Measurements from ENCODE around the gene ZFC3H1. TPM values are rescaled to one million over a fixed set of nuclear protein-coding genes. Genes with fewer than 3 reads are reported as not detected.

The ZFC3H1 gene
- total and polyA plus RNA-seq, 9 of the 15 experiments (the other 6 are each of a cell fraction or from before 2014, with no cell fraction given), result 14.8 to 80.5 (median 22.1) TPM

DNA sequence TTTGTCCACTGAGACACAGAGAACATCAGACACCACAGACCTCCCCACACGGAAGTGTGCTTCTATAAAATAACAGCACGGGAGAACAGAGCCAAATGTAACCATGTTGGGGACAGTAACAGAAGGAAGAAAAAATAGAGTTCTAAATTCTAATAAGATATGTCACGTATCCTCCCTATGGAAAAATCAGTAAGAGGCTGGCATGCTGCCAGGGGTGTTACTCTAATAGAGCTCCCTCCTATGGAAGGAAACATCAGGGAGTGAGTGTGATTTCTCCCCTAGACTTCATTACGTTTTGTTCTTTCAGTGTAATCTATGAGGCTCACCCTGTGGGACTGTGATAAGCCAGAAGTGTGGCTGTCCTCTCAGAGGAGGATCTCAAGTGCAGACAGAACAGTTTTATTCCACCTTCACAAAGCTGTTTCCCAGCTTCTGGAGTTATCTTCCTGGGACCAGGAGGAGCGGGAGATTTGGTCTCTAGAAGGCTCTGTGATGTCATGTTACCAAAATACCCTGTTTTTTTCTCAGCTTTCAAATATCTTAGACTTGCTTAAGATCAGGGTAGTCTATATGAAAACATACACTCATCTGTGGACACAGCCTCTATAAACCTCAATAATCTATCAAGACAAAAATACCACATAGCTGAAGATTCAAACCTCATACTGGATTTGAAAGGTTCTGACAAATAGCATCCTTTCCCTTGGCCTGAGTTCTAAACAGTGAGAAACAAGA, 69.3 kb downstream of the ZFC3H1 start (continued):
- TF ChIP-seq HDAC3 (IDR thresholded peaks at IDR 0.05; ENCODE audit: borderline replicate concordance, partially characterized antibody) (no peak), ZFPM2 (CRISPR knock-in tag; IDR thresholded peaks at IDR 0.05) (no peak), NFIC (IDR thresholded peaks at IDR 0.05) (peak; percentile 100), PHTF2 (CRISPR knock-in tag; IDR thresholded peaks at IDR 0.05) (no peak), CSDE1 (IDR thresholded peaks at IDR 0.05) (no peak), SRF (CRISPR knock-in tag; IDR thresholded peaks at IDR 0.05) (no peak), NUFIP1 (IDR thresholded peaks at IDR 0.05; ENCODE audit: partially characterized antibody) (no peak), PTTG1 (tag; IDR thresholded peaks at IDR 0.05; ENCODE audit: low read depth) (no peak), NCOA1 (IDR thresholded peaks at IDR 0.05; ENCODE audit: low read depth) (peak; percentile 87), KLF6 (CRISPR knock-in tag; IDR thresholded peaks at IDR 0.05; ENCODE audit: borderline replicate concordance) (no peak), SMARCA4 (IDR thresholded peaks at IDR 0.05) (peak; percentile 63; the same call in 1 of the 2 replicates), ZNF232 (CRISPR knock-in tag; IDR thresholded peaks at IDR 0.05) (no peak), DDX20 (tag; IDR thresholded peaks at IDR 0.05; ENCODE audit: low read depth) (no peak)
- TF ChIP-seq, protein P1, sequence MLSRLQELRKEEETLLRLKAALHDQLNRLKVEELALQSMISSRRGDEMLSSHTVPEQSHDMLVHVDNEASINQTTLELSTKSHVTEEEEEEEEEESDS (CRISPR knock-in tag; IDR thresholded peaks at IDR 0.05), result no peak
- TF ChIP-seq, protein P2, sequence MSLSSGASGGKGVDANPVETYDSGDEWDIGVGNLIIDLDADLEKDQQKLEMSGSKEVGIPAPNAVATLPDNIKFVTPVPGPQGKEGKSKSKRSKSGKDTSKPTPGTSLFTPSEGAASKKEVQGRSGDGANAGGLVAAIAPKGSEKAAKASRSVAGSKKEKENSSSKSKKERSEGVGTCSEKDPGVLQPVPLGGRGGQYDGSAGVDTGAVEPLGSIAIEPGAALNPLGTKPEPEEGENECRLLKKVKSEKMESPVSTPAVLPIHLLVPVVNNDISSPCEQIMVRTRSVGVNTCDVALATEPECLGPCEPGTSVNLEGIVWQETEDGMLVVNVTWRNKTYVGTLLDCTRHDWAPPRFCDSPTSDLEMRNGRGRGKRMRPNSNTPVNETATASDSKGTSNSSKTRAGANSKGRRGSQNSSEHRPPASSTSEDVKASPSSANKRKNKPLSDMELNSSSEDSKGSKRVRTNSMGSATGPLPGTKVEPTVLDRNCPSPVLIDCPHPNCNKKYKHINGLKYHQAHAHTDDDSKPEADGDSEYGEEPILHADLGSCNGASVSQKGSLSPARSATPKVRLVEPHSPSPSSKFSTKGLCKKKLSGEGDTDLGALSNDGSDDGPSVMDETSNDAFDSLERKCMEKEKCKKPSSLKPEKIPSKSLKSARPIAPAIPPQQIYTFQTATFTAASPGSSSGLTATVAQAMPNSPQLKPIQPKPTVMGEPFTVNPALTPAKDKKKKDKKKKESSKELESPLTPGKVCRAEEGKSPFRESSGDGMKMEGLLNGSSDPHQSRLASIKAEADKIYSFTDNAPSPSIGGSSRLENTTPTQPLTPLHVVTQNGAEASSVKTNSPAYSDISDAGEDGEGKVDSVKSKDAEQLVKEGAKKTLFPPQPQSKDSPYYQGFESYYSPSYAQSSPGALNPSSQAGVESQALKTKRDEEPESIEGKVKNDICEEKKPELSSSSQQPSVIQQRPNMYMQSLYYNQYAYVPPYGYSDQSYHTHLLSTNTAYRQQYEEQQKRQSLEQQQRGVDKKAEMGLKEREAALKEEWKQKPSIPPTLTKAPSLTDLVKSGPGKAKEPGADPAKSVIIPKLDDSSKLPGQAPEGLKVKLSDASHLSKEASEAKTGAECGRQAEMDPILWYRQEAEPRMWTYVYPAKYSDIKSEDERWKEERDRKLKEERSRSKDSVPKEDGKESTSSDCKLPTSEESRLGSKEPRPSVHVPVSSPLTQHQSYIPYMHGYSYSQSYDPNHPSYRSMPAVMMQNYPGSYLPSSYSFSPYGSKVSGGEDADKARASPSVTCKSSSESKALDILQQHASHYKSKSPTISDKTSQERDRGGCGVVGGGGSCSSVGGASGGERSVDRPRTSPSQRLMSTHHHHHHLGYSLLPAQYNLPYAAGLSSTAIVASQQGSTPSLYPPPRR (CRISPR knock-in tag; IDR thresholded peaks at IDR 0.05; ENCODE audit: borderline replicate concordance), result no peak
- TF ChIP-seq, protein P3, sequence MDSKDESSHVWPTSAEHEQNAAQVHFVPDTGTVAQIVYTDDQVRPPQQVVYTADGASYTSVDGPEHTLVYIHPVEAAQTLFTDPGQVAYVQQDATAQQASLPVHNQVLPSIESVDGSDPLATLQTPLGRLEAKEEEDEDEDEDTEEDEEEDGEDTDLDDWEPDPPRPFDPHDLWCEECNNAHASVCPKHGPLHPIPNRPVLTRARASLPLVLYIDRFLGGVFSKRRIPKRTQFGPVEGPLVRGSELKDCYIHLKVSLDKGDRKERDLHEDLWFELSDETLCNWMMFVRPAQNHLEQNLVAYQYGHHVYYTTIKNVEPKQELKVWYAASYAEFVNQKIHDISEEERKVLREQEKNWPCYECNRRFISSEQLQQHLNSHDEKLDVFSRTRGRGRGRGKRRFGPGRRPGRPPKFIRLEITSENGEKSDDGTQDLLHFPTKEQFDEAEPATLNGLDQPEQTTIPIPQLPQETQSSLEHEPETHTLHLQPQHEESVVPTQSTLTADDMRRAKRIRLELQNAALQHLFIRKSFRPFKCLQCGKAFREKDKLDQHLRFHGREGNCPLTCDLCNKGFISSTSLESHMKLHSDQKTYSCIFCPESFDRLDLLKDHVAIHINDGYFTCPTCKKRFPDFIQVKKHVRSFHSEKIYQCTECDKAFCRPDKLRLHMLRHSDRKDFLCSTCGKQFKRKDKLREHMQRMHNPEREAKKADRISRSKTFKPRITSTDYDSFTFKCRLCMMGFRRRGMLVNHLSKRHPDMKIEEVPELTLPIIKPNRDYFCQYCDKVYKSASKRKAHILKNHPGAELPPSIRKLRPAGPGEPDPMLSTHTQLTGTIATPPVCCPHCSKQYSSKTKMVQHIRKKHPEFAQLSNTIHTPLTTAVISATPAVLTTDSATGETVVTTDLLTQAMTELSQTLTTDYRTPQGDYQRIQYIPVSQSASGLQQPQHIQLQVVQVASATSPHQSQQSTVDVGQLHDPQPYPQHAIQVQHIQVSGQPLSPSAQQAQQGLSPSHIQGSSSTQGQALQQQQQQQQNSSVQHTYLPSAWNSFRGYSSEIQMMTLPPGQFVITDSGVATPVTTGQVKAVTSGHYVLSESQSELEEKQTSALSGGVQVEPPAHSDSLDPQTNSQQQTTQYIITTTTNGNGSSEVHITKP (IDR thresholded peaks at IDR 0.05; ENCODE audit: partially characterized antibody), result peak; percentile 34
- TF ChIP-seq, protein P4, sequence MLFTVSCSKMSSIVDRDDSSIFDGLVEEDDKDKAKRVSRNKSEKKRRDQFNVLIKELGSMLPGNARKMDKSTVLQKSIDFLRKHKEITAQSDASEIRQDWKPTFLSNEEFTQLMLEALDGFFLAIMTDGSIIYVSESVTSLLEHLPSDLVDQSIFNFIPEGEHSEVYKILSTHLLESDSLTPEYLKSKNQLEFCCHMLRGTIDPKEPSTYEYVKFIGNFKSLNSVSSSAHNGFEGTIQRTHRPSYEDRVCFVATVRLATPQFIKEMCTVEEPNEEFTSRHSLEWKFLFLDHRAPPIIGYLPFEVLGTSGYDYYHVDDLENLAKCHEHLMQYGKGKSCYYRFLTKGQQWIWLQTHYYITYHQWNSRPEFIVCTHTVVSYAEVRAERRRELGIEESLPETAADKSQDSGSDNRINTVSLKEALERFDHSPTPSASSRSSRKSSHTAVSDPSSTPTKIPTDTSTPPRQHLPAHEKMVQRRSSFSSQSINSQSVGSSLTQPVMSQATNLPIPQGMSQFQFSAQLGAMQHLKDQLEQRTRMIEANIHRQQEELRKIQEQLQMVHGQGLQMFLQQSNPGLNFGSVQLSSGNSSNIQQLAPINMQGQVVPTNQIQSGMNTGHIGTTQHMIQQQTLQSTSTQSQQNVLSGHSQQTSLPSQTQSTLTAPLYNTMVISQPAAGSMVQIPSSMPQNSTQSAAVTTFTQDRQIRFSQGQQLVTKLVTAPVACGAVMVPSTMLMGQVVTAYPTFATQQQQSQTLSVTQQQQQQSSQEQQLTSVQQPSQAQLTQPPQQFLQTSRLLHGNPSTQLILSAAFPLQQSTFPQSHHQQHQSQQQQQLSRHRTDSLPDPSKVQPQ (CRISPR knock-in tag; IDR thresholded peaks at IDR 0.05; ENCODE audit: borderline replicate concordance), result no peak

All from K562 (cell line).